HG03103 (cell line): ENCODE data around the gene DCAKD.

Experiments
- ATAC-seq: cut with Tn5 transposase; IDR thresholded peaks from one replicate; pipeline ENCODE4 v1.9.1; 2021; ENCODE audit warnings: low read depth; ENCODE audit not compliant: unreplicated experiment

Gene DCAKD

GRCh38 chr17:45032174-45032541 lies 19.3 kb downstream of the DCAKD start:
- ATAC-seq = no peak

GRCh38 chr17:45031231-45032173 lies 19.9 kb downstream of the DCAKD start:
- ATAC-seq = no peak

- no peak for ATAC-seq
These were observed 20.7 kb downstream of the DCAKD start for GRCh38 chr17:45030733-45031132.

- ATAC-seq = no peak
These were observed 21.5 kb downstream of the DCAKD start for GRCh38 chr17:45029758-45030423.

GRCh38 chr17:45029096-45029495 lies 22.3 kb downstream of the DCAKD start:
- no peak for ATAC-seq

- ATAC-seq = no peak
These were observed 28.6 kb downstream of the DCAKD start for GRCh38 chr17:45022655-45023339.

- no peak for ATAC-seq
These were observed 29.2 kb downstream of the DCAKD start for GRCh38 chr17:45022288-45022648.

- ATAC-seq = no peak
These were observed 29.7 kb downstream of the DCAKD start for GRCh38 chr17:45021607-45022287.

- no peak for ATAC-seq
These were observed 30.9 kb downstream of the DCAKD start for GRCh38 chr17:45020354-45021138.

- ATAC-seq = no peak
These were observed 32.4 kb downstream of the DCAKD start for GRCh38 chr17:45018848-45019711.

GRCh38 chr17:45018514-45018847 lies 33.0 kb downstream of the DCAKD start:
- no peak for ATAC-seq

GRCh38 chr17:45016823-45017222 lies 34.6 kb downstream of the DCAKD start:
- ATAC-seq = no peak

GRCh38 chr17:45016237-45016636 lies 35.2 kb downstream of the DCAKD start:
- ATAC-seq = no peak

GRCh38 chr17:45013021-45013997 lies 38.1 kb downstream of the DCAKD start:
- no peak for ATAC-seq

- ATAC-seq = no peak
These were observed 39.7 kb downstream of the DCAKD start for GRCh38 chr17:45011767-45012166.

- no peak for ATAC-seq
These were observed 41.6 kb downstream of the DCAKD start for GRCh38 chr17:45009676-45010467.

GRCh38 chr17:45008216-45008615 lies 43.2 kb downstream of the DCAKD start:
- ATAC-seq = no peak
